HCEC 1CT (cell line): ENCODE results near the gene C1QTNF5.

Experiments
- DNase-seq: peaks from one replicate; pipeline ENCODE4 v3.0.0-alpha.2; 2017

C1QTNF5 gene

DNA sequence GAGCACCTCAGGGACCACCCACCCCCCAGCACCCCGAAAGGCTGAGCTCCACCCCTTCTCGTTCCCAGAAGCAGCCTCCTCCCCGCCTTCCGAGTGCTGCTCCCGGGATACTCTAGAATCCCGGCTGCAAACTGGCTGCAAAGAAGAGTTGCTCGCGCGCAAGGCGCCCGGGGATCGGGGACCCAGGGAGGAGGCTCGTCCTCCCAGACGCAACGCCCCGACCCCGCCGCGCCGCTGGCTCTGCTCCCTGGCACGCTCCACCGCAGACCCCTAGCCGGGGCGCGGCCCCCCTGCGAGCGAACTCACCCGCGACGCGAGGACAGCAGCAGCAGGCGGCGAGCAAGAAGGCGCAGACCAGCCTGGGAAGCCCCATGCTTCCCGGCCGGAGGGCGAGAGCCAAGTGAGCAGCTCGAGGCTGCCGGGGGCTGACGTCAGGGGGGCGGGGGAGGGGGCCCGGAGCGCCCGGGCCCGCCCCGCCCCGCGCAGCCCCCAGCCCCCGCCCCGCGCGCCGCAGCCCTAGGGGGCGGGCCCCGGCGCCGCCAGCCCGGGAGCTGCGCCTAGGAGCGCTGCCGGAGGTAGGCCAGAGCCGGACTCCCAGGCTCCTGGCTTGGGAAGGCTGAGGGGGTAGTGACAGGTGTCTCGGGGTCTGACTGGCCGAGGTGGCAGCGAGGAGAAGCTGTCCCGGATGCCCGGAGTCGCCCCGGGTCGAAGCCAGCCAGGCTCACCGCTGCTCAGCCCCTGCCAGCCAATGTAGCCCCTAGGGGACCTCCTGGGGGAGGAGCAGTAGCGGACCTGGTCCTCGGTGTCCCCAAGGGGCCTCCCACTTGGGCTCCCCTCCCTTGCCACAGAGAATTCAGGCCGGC is 23.7 kb downstream of the C1QTNF5 start, which contains the start of gene MCAM:
Gene MCAM (minus strand): TSS at position 402 of the 863 bp plus-strand sequence. CDS start 29 bp downstream, at position 373.
- no peak for DNase-seq

DNA sequence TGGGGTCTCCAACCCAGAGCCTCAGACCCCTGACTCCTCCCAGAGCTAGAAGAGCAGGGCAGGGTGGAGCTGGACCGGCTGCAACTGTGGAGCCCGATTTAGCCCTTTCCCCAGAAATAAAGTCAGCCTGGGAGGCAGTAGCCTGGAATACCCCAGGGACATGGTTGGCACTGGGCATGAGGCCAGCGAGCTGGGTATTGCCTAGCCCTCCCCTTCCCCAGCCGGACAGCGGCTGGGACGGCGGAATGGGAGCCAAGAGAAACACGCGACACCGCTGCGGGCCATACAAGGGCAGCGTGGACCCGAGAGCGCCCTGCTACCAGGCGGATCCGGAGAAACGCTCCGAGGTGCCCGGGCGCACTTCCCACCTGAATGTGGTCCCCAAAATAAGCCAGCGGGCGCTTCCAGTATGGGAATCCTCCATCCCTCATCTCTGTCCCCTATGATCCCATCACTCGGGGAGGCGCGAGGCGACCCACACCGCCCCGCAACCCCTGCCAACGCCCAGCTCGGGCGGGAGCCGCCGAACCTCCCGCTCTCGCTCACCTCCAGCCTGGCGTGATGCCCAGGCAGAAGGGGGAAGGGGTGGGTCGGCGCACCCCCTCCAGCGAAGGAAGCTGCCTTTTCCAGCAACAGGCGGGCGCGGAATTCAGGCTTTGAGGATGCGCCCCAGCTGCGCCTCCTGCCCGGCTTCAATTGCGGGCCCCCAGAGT is 24.5 kb downstream of the C1QTNF5 start:
- DNase-seq: no peak

DNA sequence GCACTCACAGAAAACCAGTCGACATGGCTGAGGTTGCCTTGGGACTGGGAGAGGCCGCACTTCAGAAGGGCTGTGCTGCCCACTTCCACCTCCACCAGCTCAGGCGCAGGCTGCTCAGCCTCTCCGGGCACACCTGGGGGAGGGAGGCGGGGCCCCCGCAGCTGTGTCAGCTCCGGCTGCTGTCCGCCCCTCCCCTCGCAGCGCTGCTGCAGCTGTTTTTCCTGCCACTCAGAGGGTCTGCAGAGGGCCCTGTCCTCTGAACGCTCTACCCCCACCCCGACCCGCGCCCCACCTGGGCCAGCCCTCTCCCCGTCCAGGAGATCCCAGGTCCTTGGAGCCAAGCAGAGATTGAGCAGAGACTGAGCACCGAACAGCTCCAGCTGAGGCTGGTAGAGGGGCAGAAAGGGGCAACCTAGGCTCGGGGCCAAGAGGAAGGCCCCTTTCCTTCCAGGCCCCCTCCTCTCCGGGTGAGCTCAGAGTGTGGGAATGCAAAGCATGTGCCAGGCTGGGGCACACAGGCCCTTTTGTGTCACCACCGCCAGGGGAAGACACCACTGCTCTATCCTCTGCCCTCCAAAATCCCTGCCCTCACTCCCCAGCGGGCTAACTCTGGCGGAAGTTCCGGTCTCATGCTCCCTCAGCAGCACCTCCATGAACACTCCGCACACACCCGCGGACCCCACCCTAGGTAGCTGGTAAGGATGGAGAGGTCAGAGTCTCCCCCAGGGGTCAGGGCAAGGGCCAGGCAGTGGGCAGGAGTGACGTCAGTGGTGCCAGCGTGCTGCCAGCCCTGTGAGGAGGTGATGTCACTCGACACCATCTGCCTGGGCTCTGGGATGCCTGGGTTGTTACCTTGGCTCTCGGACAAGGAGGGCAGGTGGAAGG is 25.3 kb downstream of the C1QTNF5 start:
- no peak for DNase-seq

GRCh38 chr11:119314726-119315125 is 26.0 kb downstream of the C1QTNF5 start:
- DNase-seq: no peak

DNA sequence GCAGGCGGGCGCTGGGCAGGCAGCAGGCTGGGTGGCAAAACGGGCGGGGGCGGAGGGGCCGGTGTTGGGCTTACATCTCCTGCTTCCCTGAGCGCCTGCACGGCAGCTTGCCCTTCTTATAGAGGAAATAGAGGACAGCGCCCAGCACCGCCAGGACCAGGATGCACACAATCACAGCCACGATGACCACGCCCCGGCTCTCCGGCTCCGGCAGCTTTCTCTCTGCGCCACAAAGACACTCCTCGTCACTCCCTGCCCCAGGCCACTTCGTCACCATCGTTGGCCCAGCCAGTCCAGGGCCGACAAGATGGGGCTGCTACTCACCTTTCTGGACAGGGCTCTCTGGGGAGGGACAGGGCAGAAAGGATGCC is 30.0 kb downstream of the C1QTNF5 start:
- DNase-seq: no peak

- DNase-seq: no peak
Observed at GRCh38 chr11:119309953-119310681, 30.6 kb downstream of the C1QTNF5 start.

DNA sequence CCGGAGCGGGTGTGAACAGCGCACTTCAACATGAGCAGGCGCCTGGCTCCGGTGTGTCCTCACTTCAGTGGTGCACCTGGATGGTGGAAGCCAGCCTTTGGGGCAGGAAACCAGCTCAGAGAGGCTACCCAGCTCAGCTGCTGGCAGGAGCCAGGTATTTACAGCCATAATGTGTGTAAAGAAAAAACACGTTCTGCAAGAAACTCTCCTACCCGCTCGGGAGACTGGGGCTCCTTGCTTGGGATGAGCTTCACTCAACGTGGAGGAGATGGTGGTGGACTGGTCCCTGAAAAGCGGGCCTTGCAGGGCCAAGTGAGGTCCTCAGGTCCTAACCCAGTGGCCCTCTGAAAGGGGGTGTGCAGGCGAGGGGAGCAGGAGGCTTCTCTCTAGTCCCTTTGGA is 31.3 kb downstream of the C1QTNF5 start:
- DNase-seq: no peak

DNA sequence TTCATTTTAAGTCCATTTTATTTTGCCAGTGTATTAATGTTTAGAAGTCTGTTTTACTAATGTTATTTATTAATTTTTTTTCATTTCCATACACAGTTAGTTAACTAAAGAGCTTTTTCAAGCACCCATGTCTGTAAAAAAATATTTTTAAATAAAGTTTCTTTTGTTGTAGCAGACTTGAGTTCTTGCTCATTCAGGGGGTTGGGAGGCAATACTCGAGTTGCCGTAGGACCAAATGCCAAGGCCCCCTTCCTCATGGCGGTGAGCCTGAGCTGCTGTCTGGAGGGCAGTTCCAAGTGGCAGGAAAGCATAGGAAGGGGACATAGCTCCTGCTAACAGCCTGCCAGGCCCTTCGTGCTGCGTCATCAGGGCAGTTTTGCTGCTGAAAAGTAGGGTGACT is 32.7 kb downstream of the C1QTNF5 start:
- no peak for DNase-seq

DNA sequence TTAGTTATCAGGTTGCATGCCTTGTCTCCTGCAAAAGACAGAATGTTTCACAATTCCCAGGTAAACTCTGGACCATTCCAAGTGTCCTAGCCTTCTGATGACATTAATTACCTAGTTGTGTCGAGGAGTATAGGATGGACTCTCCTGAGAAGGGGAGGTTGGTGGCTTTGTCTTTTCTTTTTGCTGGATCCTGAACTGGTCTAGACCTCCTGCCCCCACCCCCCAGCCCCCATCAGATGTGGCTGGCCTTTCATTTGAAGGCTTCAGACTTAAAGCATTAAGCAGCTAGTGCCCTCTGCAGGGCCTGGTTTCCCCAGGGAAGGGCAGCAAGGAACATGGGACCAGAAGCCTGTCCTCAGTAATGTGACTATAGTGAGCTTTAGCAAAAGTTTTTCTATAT is 33.5 kb downstream of the C1QTNF5 start:
- DNase-seq: no peak

- DNase-seq: no peak
Observed at GRCh38 chr11:119306373-119306890, 34.3 kb downstream of the C1QTNF5 start.

DNA sequence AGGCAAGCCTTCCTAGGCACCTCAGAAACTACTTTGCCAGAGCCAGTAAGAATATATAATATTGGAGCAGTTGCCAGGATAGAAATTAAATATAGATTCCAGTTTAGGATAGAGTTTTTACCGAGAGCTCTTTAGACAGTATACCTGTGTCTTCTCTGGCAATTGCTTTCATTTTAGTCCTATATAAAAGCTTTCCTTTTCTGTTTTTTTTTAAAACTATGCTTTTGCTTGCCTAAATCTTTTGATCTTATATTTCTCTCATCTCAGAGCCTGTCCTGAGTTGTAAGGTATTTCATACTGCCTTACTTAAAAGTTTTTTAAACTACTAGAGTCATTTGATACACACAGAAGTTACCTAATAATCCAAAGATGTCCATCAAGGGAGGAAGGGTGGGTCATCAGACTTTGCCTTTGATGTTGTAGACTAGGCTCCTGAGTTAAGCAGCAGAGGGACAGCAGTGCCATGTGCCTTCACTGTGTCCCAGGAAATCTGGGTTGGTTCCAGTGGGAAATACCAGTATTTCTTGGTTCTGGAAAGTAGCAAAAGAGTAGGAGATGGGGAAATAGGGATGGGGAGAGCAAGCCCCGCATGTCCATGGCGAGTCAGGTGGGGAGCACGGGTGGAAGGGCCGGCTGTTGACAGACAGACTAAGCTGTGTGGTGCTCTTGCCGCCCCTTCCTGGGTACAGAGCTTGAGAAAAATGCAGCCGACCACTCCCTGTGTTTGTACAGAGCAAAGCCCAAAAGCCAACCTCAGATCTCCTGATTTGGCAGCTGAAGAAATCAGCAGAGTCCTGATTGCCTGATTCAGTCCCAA is 34.9 kb downstream of the C1QTNF5 start:
- DNase-seq: no peak

GRCh38 chr11:119303227-119303718 is 37.4 kb downstream of the C1QTNF5 start:
- no peak for DNase-seq

- DNase-seq: no peak
Observed at GRCh38 chr11:119300198-119300964, 40.3 kb downstream of the C1QTNF5 start.

DNA sequence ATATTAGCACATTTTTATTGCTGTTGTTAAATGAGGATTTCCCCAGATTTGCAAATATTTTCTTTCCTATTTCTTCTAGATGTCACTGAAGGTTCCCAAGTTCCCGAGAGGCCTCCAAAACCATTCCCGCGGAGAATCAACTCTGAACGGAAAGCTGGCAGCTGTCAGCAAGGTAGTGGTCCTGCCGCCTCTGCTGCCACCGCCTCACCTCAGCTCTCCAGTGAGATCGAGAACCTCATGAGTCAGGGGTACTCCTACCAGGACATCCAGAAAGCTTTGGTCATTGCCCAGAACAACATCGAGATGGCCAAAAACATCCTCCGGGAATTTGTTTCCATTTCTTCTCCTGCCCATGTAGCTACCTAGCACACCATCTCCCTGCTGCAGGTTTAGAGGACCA is 41.3 kb downstream of the C1QTNF5 start:
- no peak for DNase-seq

DNA sequence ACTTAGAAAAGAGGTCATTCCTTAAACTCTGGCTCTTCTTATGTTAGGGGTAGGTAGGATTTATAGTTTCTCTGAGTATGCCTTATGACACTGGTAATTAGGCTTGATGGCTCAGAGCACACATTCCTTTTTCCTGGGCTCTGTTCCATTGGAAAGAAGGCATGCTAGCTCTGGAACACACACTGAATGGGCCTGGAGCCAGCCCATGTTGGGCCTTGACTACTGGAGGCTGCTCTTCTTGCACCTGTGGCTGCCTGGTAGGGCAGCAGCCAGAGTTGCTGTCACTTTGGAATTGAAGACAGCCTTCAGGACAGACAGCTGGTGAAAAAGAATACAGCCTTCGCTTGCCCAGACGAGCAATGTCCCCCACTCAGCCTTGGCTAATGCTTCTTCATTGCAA is 42.0 kb downstream of the C1QTNF5 start:
- no peak for DNase-seq

DNA sequence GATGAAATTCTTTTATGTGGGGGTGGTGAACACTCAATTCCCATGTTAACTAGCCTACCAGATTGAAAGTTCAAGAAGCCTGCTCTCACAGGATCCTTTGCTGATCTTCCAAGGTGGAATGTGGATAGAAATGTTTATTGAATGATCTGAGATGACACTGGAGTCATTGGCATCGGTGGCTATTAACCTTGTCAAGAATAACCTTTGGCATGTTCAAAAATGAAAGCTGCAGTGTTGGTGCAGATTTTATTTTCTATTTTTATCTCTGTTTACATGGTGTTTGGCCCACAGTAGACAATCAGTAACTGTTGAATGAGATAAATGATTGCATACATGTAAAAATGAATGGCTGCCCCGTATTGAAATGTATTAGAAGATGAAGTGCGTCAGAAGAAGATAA is 42.7 kb downstream of the C1QTNF5 start:
- no peak for DNase-seq

GRCh38 chr11:119295178-119295577 is 45.5 kb downstream of the C1QTNF5 start:
- peak; percentile 17 for DNase-seq

- DNase-seq: no peak
Observed at GRCh38 chr11:119293461-119293860, 47.2 kb downstream of the C1QTNF5 start.

DNA sequence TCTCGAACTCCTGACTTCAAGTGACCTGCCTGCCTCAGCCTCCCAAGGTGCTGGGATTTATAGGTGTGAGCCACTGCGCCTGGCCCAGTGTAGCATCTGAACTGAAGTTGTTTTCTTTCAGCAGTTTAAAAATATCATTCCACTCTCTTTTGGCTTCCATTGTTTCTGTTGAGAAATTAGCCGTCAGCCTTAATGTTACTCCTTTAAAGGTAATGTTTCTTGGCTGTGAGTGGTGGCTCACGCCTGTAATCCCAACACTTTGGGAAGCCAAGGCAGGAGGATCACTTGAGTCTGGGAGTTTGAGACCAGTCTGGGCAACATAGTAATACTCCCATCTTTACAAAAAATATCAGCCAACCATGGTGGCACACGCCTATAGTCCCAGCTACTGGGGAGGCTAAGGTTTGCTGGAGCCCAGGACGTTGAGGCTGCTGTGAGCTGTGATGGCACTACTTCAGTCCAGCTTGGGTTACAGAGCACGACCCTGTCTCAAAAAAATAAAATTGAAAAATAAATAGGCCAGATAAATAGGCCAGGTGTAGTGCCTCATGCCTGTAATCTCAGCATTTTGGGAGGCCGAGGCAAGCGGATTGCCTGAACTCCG is 49.7 kb downstream of the C1QTNF5 start:
- no peak for DNase-seq
